HepG2 (cell line): ENCODE results near the gene WDR6. TPM values are rescaled to one million over a fixed set of nuclear protein-coding genes. Genes with fewer than 3 reads are reported as not detected.

Experiments
- ATF1 ChIP-seq: IDR thresholded peaks from 2 replicates; pipeline ENCODE4 v1.6.1; 2016; ENCODE audit warnings: mild to moderate bottlenecking, control low read depth
- FOSL1 ChIP-seq: sonication (generic); formaldehyde crosslinking; IDR thresholded peaks from 2 replicates; pipeline ENCODE4 v1.9.0; 2021; ENCODE audit warnings: missing genetic modification reagents, borderline replicate concordance
- FOXM1 ChIP-seq: sonication (generic); formaldehyde crosslinking; IDR thresholded peaks from 2 replicates; pipeline ENCODE4 v1.5.0; 2020; ENCODE audit warnings: missing genetic modification reagents
- GATA4 ChIP-seq: sonication (generic); IDR thresholded peaks from 2 replicates; pipeline ENCODE4 v1.6.1; 2016; ENCODE audit warnings: antibody characterized with exemption, low read depth, borderline replicate concordance
- GLI4 ChIP-seq: sonication (generic); formaldehyde crosslinking; IDR thresholded peaks from 2 replicates; pipeline ENCODE4 v1.5.1; 2020; ENCODE audit warnings: missing genetic modification reagents, mild to moderate bottlenecking, moderate library complexity, borderline replicate concordance
- GMEB1 ChIP-seq: sonication (generic); formaldehyde crosslinking; IDR thresholded peaks from 2 replicates; pipeline ENCODE4 v1.5.1; 2020; ENCODE audit warnings: missing genetic modification reagents, mild to moderate bottlenecking, borderline replicate concordance
- HES4 ChIP-seq: sonication (generic); formaldehyde crosslinking; IDR thresholded peaks from 2 replicates; pipeline ENCODE4 v1.9.0; 2021; ENCODE audit warnings: mild to moderate bottlenecking, missing genetic modification reagents, borderline replicate concordance
- IRX3 ChIP-seq: sonication (generic); formaldehyde crosslinking; IDR thresholded peaks from 2 replicates; pipeline ENCODE4 v1.8.1; 2023; ENCODE audit warnings: mild to moderate bottlenecking, low read depth, missing genetic modification reagents, borderline replicate concordance
- KLF11 ChIP-seq: IDR thresholded peaks from 2 replicates; pipeline ENCODE4 v1.6.1; 2016; ENCODE audit warnings: missing compliant biosample characterization
- MAZ ChIP-seq, 2 experiments: sonication (generic) in 1 of 2; formaldehyde crosslinking in 1 of 2; IDR thresholded peaks; 2 replicates each; pipeline versions ENCODE4 v1.5.0 to v1.6.1; 2012 to 2020; ENCODE audit warnings: low read depth in 2 of 2, mild to moderate bottlenecking in 2 of 2, borderline replicate concordance in 1 of 2, improper control_type of control experiment in 1 of 2, low read length in 1 of 2, missing genetic modification reagents in 1 of 2, moderate library complexity in 1 of 2
- MYPOP ChIP-seq: sonication (generic); formaldehyde crosslinking; IDR thresholded peaks from 2 replicates; pipeline ENCODE4 v1.8.1; 2023; ENCODE audit warnings: mild to moderate bottlenecking, moderate library complexity, missing genetic modification reagents
- PLSCR1 ChIP-seq: sonication (generic); formaldehyde crosslinking; IDR thresholded peaks from 2 replicates; pipeline ENCODE4 v1.5.0; 2020; ENCODE audit warnings: missing genetic modification reagents, mild to moderate bottlenecking, borderline replicate concordance
- SALL1 ChIP-seq: sonication (generic); formaldehyde crosslinking; IDR thresholded peaks from 2 replicates; pipeline ENCODE4 v1.8.0; 2022; ENCODE audit warnings: mild to moderate bottlenecking, missing genetic modification reagents
- TERF1 ChIP-seq: sonication (generic); formaldehyde crosslinking; IDR thresholded peaks from 2 replicates; pipeline ENCODE4 v1.8.0; 2022; ENCODE audit warnings: mild to moderate bottlenecking, missing genetic modification reagents, moderate library complexity
- ZBTB21 ChIP-seq: sonication (generic); formaldehyde crosslinking; IDR thresholded peaks from 2 replicates; pipeline ENCODE4 v1.4.0; 2020; ENCODE audit warnings: missing genetic modification reagents
- ZFP62 ChIP-seq: sonication (generic); formaldehyde crosslinking; IDR thresholded peaks from 2 replicates; pipeline ENCODE4 v1.4.0; 2020; ENCODE audit warnings: missing genetic modification reagents
- ZNF136 ChIP-seq: sonication (generic); formaldehyde crosslinking; IDR thresholded peaks from 2 replicates; pipeline ENCODE4 v1.8.1; 2022; ENCODE audit warnings: low read depth, mild to moderate bottlenecking, moderate library complexity, missing genetic modification reagents
- ZNF143 ChIP-seq: sonication (generic); formaldehyde crosslinking; IDR thresholded peaks from 2 replicates; pipeline ENCODE4 v1.4.0; 2020; ENCODE audit warnings: missing genetic modification reagents
- ZNF503 ChIP-seq: sonication (generic); formaldehyde crosslinking; IDR thresholded peaks from 2 replicates; pipeline ENCODE4 v1.4.0; 2020; ENCODE audit warnings: missing genetic modification reagents
- ZSCAN20 ChIP-seq: sonication (generic); formaldehyde crosslinking; IDR thresholded peaks from 2 replicates; pipeline ENCODE4 v1.4.0; 2020; ENCODE audit warnings: missing genetic modification reagents, mild to moderate bottlenecking, borderline replicate concordance
- ZSCAN31 ChIP-seq: sonication (generic); formaldehyde crosslinking; IDR thresholded peaks from 2 replicates; pipeline ENCODE4 v1.5.0; 2020; ENCODE audit warnings: low read depth, mild to moderate bottlenecking, missing genetic modification reagents
- polyA plus RNA-seq, 8 experiments: library from polyadenylated mRNA; depleted of rRNA in 3 of 8; stranded (reverse) in 7 of 8; unstranded in 1 of 8; fragments of >200 nt; fragmentation: Illumina TruSeq in 4 of 8; extraction: Trizol in 4 of 8; gene quantifications; 2 replicates each; pipeline versions ENCODE4 v1.2.1 to v1.2.3, GENCODE V29; 2011 to 2016; ENCODE audit warnings: low read depth in 4 of 8, missing spikeins in 1 of 8, mixed read lengths in 1 of 8; ENCODE audit not compliant: insufficient read depth in 1 of 8
- total RNA-seq, 5 experiments: library from RNA; depleted of rRNA; stranded (reverse); fragments of >200 nt; fragmentation: Illumina TruSeq; extraction: Trizol; gene quantifications; 2 replicates each; pipeline ENCODE4 v1.2.3, GENCODE V29; 2016; ENCODE audit warnings: low read depth in 1 of 5

The WDR6 gene
- total and polyA plus RNA-seq, 2 of the 13 experiments (the other 11 are each of a cell fraction or from before 2014, with no cell fraction given): 73.4 to 139 TPM

GRCh38 chr3:49021813-49022687 lies 14.9 kb downstream of the WDR6 start, which contains the start of gene NDUFAF3 (continued):
- TF ChIP-seq KLF11 (CRISPR knock-in tag) (no peak), MAZ (IDR thresholded peaks at IDR 0.05; ENCODE audit: borderline replicate concordance, low read depth, low read length) (peak; percentile 67), MAZ (CRISPR knock-in tag; IDR thresholded peaks at IDR 0.05; ENCODE audit: low read depth) (peak; percentile 45; the same call in 1 of the 2 replicates), ZBTB21 (CRISPR knock-in tag) (no peak), ZNF503 (CRISPR knock-in tag) (peak; percentile 56; the same call in 1 of the 2 replicates), ZNF143 (CRISPR knock-in tag) (peak; percentile 28; the same call in 1 of the 2 replicates), ATF1 (CRISPR knock-in tag) (peak; percentile 39), GMEB1 (peak; percentile 94), FOXM1 (CRISPR knock-in tag) (0 out of 2 replicates have a peak, but pooled peaks have one; percentile 37), PLSCR1 (CRISPR knock-in tag) (0 out of 2 replicates have a peak, but pooled peaks have one; percentile 24), MYPOP (CRISPR knock-in tag) (peak; percentile 64), GLI4 (no peak), TERF1 (0 out of 2 replicates have a peak, but pooled peaks have one; percentile 58), ZNF136 (CRISPR knock-in tag) (no peak; the same call in 1 of the 2 replicates), HES4 (CRISPR knock-in tag) (no peak), ZSCAN31 (peak; percentile 90), IRX3 (no peak), ZSCAN20 (CRISPR knock-in tag) (no peak; the same call in 1 of the 2 replicates), ZFP62 (CRISPR knock-in tag) (peak; percentile 75; the same call in 1 of the 2 replicates), SALL1 (CRISPR knock-in tag) (peak; percentile 67), FOSL1 (CRISPR knock-in tag) (peak; percentile 47; the same call in 1 of the 2 replicates), GATA4 (0 out of 2 replicates have a peak, but pooled peaks have one; percentile 21)
